Fibroblast of pulmonary artery (primary cell): Measurements from ENCODE around the gene FBXO4.

ENCODE experiments used
- DNase-seq: peaks from one replicate; pipeline ENCODE4 v3.0.0-alpha.2; 2010; ENCODE audit warnings: low read depth
- H3K4me3 ChIP-seq: replicated peaks from 2 replicates; pipeline ENCODE4 v1.5.1; 2011; ENCODE audit warnings: low read depth, mild to moderate bottlenecking, control low read depth, low read length, moderate library complexity
- CTCF ChIP-seq: IDR thresholded peaks from 2 replicates; pipeline ENCODE4 v1.5.1; 2011; ENCODE audit warnings: mild to moderate bottlenecking, control low read depth, low read length, inconsistent platforms; ENCODE audit errors: missing control alignments

Gene FBXO4

GRCh38 chr5:41896230-41896629 lies 28.9 kb upstream of the FBXO4 start:
- no peak for DNase-seq
- no peak for TF ChIP-seq CTCF

DNA sequence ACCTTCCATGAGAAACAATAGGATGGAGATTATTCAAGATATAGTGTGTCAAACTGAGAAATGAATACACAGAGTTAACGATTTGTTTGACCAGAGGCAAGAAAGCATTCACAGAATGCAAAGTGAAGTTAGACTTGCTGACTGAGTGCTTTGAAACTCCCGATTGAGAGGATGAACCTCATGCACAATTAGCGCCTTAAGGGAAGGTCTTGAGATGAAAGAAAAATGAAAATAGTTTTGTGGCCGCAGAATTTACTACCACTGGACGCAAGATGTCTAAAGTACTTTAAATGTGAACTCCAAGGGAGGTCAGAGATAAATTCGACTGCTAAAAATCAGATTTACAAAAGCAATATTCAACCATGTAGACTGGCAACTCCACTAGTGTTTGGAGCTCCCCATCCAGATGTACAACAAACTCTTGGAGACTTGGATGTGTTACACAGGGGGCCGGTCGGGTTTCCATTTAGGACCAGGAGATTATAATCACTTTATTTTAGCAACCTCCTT lies 21.6 kb upstream of the FBXO4 start:
- no peak for TF ChIP-seq CTCF
- H3K4me3 ChIP-seq, result peak overlapping the region; percentile 93
- no peak for DNase-seq

More at GRCh38 chr5:41896230-41896629, 28.9 kb upstream of the FBXO4 start:
- no peak overlapping the region for H3K4me3 ChIP-seq

GRCh38 chr5:41903892-41904799 lies 20.9 kb upstream of the FBXO4 start, which contains the start of gene RIMOC1:
RIMOC1 (plus strand) TSS chr5:41904344; CDS start chr5:41904368, 24 bp downstream.
- peak within 1 kb of the TSS; percentile 93 for H3K4me3 ChIP-seq
- TF ChIP-seq CTCF, result no peak
- peak; percentile 100 for DNase-seq

DNA sequence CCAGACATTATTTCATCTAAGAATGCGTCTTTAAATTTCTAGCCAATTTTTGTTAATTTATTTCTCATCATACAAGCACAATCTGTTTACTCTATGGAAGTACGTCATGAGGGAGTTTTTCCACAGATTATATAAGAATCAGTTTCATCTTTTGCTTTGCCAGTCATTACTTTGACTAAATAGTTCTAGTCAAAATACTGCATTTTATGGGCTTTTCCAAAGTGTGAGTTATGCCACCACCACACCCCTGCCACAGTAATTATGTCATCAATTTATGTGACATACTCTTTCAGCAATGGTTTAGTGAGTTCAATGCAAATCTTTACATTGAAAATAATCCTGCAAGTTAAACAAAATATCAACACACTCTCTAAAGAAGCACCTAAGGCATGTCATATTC lies 18.9 kb upstream of the FBXO4 start:
- TF ChIP-seq CTCF, result no peak
- H3K4me3 ChIP-seq, result no peak overlapping the region
- DNase-seq, result no peak

DNA sequence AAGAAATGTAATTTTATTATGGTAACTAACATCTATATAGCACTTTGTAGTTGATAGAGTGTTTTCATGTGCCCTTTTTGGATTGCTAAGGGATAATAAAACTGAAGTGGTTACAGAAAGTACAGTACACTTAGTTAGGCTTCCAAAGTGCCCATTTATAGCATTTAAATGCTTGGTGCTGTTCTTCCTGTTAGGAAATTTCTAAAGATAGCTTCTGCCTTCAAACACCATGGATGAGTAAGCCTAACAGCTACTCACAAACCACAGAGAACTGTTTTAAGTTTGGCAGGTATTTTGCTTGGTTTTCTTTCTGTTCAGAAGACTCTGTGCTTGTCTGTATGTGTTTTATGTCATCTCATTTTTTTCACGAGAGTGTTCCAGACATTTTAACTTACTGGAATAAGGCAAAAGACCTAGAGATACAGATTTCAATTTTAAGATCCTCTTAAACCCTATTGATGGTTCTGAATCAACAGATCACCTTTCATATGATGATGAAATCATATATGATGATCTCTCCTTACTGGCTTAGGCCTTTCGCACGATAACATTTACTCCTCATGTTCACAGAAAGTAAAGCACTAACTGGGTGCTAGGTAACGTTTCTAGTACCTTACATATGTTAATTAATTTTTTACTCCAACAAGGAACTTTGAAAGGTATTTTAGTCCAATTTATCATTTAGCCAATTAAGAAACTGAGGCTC lies 16.6 kb upstream of the FBXO4 start:
- peak; percentile 55 for DNase-seq
- TF ChIP-seq CTCF, result no peak
- no peak overlapping the region for H3K4me3 ChIP-seq

DNA sequence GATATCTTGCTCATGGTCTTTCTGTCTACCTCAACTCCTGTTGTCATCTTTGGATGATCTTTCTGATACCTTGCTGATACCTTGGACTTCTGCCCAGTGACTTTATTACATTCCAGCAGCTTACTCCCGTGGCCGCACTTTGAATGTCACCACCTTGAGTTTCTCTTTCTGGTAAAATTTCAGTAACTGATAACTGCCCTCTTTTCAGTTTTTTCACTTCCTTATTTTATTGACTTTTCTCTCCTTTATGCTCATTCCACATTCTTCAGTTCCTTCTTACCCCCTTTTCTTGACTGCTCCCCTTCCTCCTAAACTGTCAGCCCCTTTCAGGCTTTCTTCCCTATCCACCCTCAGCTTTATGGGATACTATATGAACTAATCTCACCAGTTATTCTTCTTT lies 7.0 kb upstream of the FBXO4 start:
- DNase-seq, result no peak
- H3K4me3 ChIP-seq, result no peak overlapping the region
- no peak for TF ChIP-seq CTCF
